IPS-18a (cell line): ENCODE results near the gene TMC4.
"Not testable (repeated sequence)": the region's sequence is repeated elsewhere in the genome, so short reads cannot be mapped to it uniquely, and the experiment has no call there.

Experiments
- H3K27ac ChIP-seq: one replicate; pipeline ENCODE4 v1.5.1; 2013; ENCODE audit warnings: low read length
- H3K27me3 ChIP-seq: one replicate; pipeline ENCODE4 v1.6.1; 2013; ENCODE audit warnings: mild to moderate bottlenecking, low read length; ENCODE audit not compliant: control insufficient read depth, insufficient read depth
- H3K36me3 ChIP-seq: one replicate; pipeline ENCODE4 v1.6.1; 2013; ENCODE audit warnings: low read depth, low read length; ENCODE audit not compliant: control insufficient read depth
- H3K4me1 ChIP-seq: one replicate; pipeline ENCODE4 v1.6.1; 2013; ENCODE audit warnings: low read depth, low read length; ENCODE audit not compliant: control insufficient read depth
- H3K4me3 ChIP-seq: one replicate; pipeline ENCODE4 v1.5.1; 2013; ENCODE audit warnings: low read length
- H3K9ac ChIP-seq: one replicate; pipeline ENCODE4 v1.6.1; 2013; ENCODE audit warnings: mild to moderate bottlenecking, low read length, moderate library complexity
- H3K9me3 ChIP-seq: one replicate; pipeline ENCODE4 v1.6.1; 2013; ENCODE audit warnings: low read depth, low read length; ENCODE audit not compliant: control insufficient read depth

The TMC4 gene

GRCh38 chr19:54209811-54210494 is 37.0 kb upstream of the TMC4 start:
- H3K9ac ChIP-seq = no peak overlapping the region
- no peaks in the 10 kb centered on the region for H3K9me3 ChIP-seq
- H3K4me1 ChIP-seq = no peaks in the 10 kb centered on the region
- peaks cover 34% of the 10 kb centered on the region for H3K36me3 ChIP-seq
- H3K4me3 ChIP-seq = no peak overlapping the region
- H3K27me3 ChIP-seq = no peaks in the 10 kb centered on the region
- no peak overlapping the region for H3K27ac ChIP-seq

GRCh38 chr19:54209058-54209810 is 36.3 kb upstream of the TMC4 start:
- peaks cover 42% of the 10 kb centered on the region for H3K36me3 ChIP-seq
- H3K9ac ChIP-seq = no peak overlapping the region
- no peak overlapping the region for H3K27ac ChIP-seq

GRCh38 chr19:54208784-54209057 is 35.8 kb upstream of the TMC4 start:
- Histone ChIP-seq H3K27ac (no peak overlapping the region), H3K36me3 (peaks cover 47% of the 10 kb centered on the region), H3K9me3 (no peaks in the 10 kb centered on the region), H3K9ac (no peak overlapping the region), H3K27me3 (no peaks in the 10 kb centered on the region), H3K4me1 (peaks cover 3% of the 10 kb centered on the region), H3K4me3 (no peak overlapping the region)

More at GRCh38 chr19:54209058-54209810, 36.3 kb upstream of the TMC4 start:
- Histone ChIP-seq H3K4me1 (peaks cover 3% of the 10 kb centered on the region), H3K4me3 (no peak overlapping the region), H3K9me3 (no peaks in the 10 kb centered on the region), H3K27me3 (no peaks in the 10 kb centered on the region)

GRCh38 chr19:54207983-54208783 is 35.2 kb upstream of the TMC4 start:
- Histone ChIP-seq H3K9me3 (no peaks in the 10 kb centered on the region), H3K4me3 (no peak overlapping the region), H3K36me3 (peaks cover 52% of the 10 kb centered on the region), H3K27me3 (no peaks in the 10 kb centered on the region), H3K4me1 (peaks cover 5% of the 10 kb centered on the region), H3K27ac (no peak overlapping the region), H3K9ac (no peak overlapping the region)

GRCh38 chr19:54207676-54207982 is 34.7 kb upstream of the TMC4 start:
- Histone ChIP-seq H3K9ac (no peak overlapping the region), H3K27ac (no peak overlapping the region), H3K9me3 (no peaks in the 10 kb centered on the region), H3K4me1 (peaks cover 11% of the 10 kb centered on the region), H3K27me3 (no peaks in the 10 kb centered on the region), H3K4me3 (no peak overlapping the region), H3K36me3 (peaks cover 58% of the 10 kb centered on the region)

- Histone ChIP-seq H3K4me1 (peaks cover 15% of the 10 kb centered on the region), H3K36me3 (peaks cover 62% of the 10 kb centered on the region)
- not testable (repeated sequence) for H3K9ac ChIP-seq, H3K27me3 ChIP-seq, H3K9me3 ChIP-seq, H3K4me3 ChIP-seq, H3K27ac ChIP-seq
These were observed 34.2 kb upstream of the TMC4 start for GRCh38 chr19:54207193-54207592.

- no peak overlapping the region for H3K27ac ChIP-seq
- H3K27me3 ChIP-seq = no peaks in the 10 kb centered on the region
- H3K9ac ChIP-seq = no peak overlapping the region
- peaks cover 19% of the 10 kb centered on the region for H3K4me1 ChIP-seq
- no peaks in the 10 kb centered on the region for H3K9me3 ChIP-seq
- H3K36me3 ChIP-seq = peaks cover 66% of the 10 kb centered on the region
- no peak overlapping the region for H3K4me3 ChIP-seq
These were observed 33.8 kb upstream of the TMC4 start for GRCh38 chr19:54206831-54207177.

GRCh38 chr19:54206030-54206830 is 33.3 kb upstream of the TMC4 start:
- H3K4me1 ChIP-seq = peaks cover 19% of the 10 kb centered on the region
- no peak overlapping the region for H3K27ac ChIP-seq
- H3K27me3 ChIP-seq = no peaks in the 10 kb centered on the region
- no peak overlapping the region for H3K4me3 ChIP-seq
- H3K9ac ChIP-seq = no peak overlapping the region
- peaks cover 71% of the 10 kb centered on the region for H3K36me3 ChIP-seq
- no peaks in the 10 kb centered on the region for H3K9me3 ChIP-seq

GRCh38 chr19:54204767-54205468 is 32.0 kb upstream of the TMC4 start:
- Histone ChIP-seq H3K9me3 (no peaks in the 10 kb centered on the region), H3K4me1 (peaks cover 19% of the 10 kb centered on the region), H3K9ac (peak overlapping the region; percentile 14), H3K36me3 (peaks cover 71% of the 10 kb centered on the region), H3K27ac (no peak overlapping the region), H3K4me3 (peak overlapping the region; percentile 5), H3K27me3 (no peaks in the 10 kb centered on the region)

- Histone ChIP-seq H3K4me3 (peak overlapping the region; percentile 77), H3K4me1 (peaks cover 19% of the 10 kb centered on the region), H3K36me3 (peaks cover 69% of the 10 kb centered on the region), H3K9me3 (no peaks in the 10 kb centered on the region), H3K27me3 (no peaks in the 10 kb centered on the region), H3K27ac (no peak overlapping the region), H3K9ac (peak overlapping the region; percentile 96)
These were observed 30.2 kb upstream of the TMC4 start for GRCh38 chr19:54203151-54203611.

- H3K4me3 ChIP-seq = peak overlapping the region; percentile 77
- no peaks in the 10 kb centered on the region for H3K27me3 ChIP-seq
- H3K27ac ChIP-seq = no peak overlapping the region
- peaks cover 57% of the 10 kb centered on the region for H3K36me3 ChIP-seq
- no peaks in the 10 kb centered on the region for H3K9me3 ChIP-seq
- H3K4me1 ChIP-seq = peaks cover 19% of the 10 kb centered on the region
- peak overlapping the region; percentile 96 for H3K9ac ChIP-seq
These were observed 29.0 kb upstream of the TMC4 start for GRCh38 chr19:54201980-54202379.
